Endometrial microvascular endothelial cells (primary cell): ENCODE data around the gene ESYT3. TPM values are rescaled to one million over a fixed set of nuclear protein-coding genes. Genes with fewer than 3 reads are reported as not detected.

Experiments used
- in situ Hi-C: cut with HindIII; loops from 2 replicates; pipeline ENCODE4 v1.10.0; 2017; ENCODE audit warnings: low sequenced_read_pairs, low pct_unique_long_range_greater_than_20kb; ENCODE audit errors: inconsistent ontology term
- total RNA-seq: library from RNA; depleted of rRNA; stranded (reverse); fragments of >200 nt; gene quantifications from one replicate; pipeline ENCODE4 v1.2.3, GENCODE V29; 2015; ENCODE audit errors: inconsistent ontology term

Gene ESYT3, protein sequence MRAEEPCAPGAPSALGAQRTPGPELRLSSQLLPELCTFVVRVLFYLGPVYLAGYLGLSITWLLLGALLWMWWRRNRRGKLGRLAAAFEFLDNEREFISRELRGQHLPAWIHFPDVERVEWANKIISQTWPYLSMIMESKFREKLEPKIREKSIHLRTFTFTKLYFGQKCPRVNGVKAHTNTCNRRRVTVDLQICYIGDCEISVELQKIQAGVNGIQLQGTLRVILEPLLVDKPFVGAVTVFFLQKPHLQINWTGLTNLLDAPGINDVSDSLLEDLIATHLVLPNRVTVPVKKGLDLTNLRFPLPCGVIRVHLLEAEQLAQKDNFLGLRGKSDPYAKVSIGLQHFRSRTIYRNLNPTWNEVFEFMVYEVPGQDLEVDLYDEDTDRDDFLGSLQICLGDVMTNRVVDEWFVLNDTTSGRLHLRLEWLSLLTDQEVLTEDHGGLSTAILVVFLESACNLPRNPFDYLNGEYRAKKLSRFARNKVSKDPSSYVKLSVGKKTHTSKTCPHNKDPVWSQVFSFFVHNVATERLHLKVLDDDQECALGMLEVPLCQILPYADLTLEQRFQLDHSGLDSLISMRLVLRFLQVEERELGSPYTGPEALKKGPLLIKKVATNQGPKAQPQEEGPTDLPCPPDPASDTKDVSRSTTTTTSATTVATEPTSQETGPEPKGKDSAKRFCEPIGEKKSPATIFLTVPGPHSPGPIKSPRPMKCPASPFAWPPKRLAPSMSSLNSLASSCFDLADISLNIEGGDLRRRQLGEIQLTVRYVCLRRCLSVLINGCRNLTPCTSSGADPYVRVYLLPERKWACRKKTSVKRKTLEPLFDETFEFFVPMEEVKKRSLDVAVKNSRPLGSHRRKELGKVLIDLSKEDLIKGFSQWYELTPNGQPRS
- not detected for total RNA-seq

- in situ Hi-C loops: no loop called here
These were observed at the start of gene ESYT3 for GRCh38 chr3:138434276-138434874. Gene ESYT3 (plus strand): TSS chr3:138434616. CDS start chr3:138434799, 183 bp downstream.

DNA sequence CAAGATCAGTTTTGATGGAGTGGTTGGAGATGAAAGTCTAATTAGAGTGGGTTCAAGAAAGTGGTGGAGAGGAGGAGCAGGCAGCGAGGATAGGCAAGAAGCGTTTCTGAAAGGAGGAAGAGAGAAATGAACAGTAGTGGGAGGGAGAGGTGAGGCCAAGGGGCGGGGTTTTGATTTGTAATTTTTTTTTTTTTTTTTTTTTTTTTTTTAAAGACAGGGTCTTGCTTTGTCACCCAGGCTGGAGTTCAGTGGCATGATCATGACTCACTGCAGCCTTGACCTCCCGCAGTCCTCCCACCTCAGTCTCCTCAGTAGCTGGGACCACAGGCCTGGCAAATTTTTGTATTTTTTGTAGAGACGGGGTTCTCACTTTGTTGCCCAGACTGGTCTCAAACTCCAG lies 49.4 kb upstream of the ESYT3 start:
- in situ Hi-C loops: no loop called here

- in situ Hi-C loops: no loop called here
These were observed 45.2 kb upstream of the ESYT3 start for GRCh38 chr3:138389144-138389601.

DNA sequence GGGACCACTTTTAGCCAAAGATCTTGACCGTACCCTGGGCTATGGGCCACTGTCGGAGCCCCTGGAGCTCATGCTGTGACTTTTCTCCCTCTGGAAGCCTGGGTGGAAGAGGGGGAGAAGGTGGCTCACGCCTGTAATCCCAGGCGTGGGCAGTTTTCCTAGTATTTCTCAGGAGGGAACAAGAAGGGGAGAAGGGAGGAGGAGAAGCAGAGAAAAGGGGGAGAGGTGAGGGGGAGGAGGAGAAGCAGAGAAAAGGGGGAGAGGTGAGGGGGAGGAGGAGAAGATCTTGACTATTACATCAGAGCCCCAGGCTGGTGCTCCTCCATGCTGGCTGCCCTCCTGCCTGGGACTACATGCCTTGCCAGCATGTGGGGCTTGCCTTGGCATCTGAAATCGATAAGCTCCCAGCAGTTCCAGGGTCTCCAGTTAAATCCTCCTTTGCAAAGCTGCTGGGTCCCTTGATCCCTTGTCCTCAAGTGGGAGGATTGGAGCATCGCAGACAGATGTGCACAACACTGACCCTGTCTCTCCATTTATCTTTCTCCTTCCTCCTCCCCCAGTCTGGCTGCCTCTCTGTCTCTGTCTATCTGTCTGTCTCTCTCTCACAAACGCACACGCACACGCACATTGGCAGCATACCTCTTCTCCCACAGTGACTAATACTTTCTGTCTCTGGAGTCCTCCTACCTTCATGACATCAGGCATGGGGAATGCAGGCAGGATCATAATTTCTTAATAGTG lies 44.4 kb upstream of the ESYT3 start:
- in situ Hi-C loops: no loop called here

GRCh38 chr3:138390582-138390932 lies 43.9 kb upstream of the ESYT3 start:
- in situ Hi-C loops: no loop called here

GRCh38 chr3:138394156-138394555 lies 40.3 kb upstream of the ESYT3 start:
- in situ Hi-C loops: no loop called here

DNA sequence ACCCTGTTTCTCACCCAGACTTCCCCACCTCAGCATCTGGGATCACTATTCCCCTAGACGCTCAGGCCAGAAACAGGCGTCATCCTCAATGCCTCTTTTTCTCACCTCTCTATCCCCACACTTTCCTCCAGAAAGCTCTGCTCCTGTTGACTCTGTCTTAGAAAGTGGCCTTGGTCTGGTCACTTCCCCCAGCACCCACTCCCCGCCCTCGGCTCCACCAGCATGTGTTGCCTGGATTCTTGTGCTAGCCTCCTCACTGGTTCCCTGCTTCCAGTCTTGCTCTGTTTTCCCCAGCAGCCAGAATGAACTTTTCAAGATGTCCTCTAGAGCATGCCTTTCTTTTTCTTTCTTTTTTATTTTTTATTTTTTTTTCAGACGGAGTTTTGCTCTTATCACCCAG lies 39.7 kb upstream of the ESYT3 start:
- in situ Hi-C loops: no loop called here

- in situ Hi-C loops: no loop called here
These were observed 38.3 kb upstream of the ESYT3 start for GRCh38 chr3:138395865-138396751.

DNA sequence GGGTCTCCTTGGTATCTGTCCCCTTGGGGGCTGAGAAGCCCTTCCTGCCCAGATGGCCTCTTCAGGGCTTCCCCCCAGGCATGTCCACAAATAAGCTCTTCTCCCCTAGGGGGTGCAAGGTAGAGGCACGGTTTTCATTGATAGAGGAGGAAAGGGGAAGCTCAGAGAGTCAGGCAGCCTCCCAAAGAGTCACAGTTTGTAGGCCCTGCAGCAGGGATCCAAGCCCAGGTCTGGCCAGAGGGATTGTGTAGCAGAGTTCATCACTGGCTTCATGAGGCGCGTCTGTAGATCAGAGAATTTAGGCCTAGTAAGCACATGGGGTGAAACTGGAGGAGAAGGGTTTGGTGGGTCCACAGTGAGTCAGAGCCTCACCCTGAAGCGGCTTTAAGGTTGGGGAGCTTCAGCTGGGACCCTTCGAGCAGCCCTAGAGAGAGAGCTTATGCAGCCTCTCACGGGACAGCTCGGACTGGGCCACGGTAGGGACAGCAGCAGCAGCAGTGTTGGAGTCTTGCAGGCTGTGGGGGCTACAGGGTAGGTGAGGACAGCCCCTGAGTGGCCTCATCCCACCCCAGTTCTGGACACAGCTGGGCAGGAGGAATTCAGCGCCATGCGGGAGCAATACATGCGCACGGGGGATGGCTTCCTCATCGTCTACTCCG lies 37.5 kb upstream of the ESYT3 start:
- in situ Hi-C loops: no loop called here

DNA sequence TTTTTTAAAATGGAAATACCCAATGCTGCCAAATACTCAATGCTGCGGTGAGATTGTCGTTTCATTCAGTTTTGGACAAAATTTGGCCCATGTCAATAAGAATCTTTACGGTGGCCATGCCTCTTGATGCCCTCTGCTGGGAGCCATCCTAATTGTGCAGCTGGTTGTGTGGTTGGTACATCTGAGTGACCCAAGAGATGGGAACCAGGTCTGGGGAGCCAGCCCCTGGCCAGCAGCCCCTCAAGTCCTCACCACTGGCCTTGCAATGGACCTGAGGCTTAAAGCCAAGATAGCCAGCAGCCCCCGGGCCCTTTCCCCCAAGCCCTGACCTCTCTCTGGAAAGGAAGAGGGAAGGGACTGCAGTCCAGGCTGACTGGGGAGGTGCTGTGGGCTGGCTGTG lies 36.4 kb upstream of the ESYT3 start:
- in situ Hi-C loops: no loop called here

GRCh38 chr3:138398791-138399575 lies 35.4 kb upstream of the ESYT3 start:
- in situ Hi-C loops: no loop called here

DNA sequence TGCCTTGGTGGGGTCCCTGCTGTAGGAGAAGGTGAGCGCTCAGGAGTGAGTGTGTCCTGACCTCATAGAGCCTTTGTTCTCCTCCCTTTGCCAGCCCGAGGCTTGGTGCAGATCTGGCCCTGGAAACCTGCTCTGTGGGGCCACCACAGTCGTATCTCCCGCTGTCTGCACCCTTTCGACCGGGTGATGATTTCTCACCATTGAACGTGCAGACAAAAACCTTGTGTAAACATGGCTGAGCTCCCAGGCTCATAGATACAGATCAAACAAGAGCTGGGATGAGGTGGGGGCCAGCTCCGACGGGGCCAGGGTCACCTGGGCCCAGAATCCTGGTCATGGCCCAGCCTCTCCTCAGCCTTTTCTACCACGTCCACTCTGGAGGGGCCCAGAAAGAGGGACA lies 34.6 kb upstream of the ESYT3 start:
- in situ Hi-C loops: no loop called here

DNA sequence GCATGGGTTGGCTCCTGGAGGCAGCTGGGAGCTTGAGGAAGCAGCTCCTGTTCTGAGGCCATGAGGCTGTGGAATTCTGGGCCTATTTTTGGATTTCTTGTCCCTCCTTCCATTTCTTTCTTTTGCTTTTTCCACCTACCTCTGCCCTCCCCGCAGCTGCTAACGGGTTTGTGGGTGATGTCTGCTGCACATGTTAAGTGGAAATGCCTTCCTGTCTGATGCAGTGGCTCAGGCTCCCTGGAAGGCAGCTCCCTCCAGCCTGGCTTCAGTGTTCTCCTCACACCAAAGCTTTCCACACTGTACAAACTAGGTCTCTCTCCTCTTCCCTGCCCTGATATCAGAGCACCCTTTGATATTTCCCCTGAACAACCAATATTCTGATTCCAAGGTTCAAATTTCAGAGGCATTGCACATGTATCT lies 33.8 kb upstream of the ESYT3 start:
- in situ Hi-C loops: no loop called here

- in situ Hi-C loops: no loop called here
These were observed 32.6 kb upstream of the ESYT3 start for GRCh38 chr3:138401834-138402233.

DNA sequence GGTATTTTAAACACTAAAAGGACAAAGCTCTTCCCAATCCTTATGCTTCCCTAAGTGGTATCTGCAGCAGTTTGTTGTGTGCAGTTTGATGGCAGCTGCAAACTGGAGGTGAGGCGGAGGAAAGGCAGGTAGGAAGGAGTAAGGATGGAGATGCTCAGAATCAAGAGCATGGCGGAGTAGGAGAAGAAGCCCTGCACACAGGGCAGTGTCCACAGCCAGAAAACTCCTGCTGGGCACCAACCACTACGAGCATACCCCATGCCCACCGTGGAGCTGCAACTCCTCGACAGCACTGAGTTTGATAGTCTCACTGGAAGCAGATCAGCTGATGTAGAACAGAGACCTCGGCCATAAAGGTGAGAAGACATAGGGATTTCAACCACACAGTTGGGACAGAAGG lies 30.3 kb upstream of the ESYT3 start:
- in situ Hi-C loops: no loop called here

DNA sequence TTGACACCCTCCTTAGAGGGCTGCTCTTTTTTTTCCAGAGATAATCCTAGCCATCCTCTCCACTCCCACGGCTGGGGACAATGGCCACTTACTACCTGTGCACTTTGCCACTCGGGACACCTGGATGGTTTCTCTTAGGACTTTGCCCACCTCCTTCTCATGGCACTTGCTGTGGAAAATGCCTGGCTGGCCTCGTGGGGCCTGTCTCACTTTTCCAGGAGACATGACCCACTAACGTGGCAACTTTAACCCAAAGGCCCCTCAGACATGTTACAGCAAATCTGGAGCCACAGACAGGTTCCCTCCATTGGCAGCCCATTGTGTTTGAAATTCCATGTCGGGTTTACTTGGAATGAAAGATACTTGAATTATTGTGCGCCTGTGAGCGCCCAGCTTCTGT lies 29.4 kb upstream of the ESYT3 start:
- in situ Hi-C loops: no loop called here

GRCh38 chr3:138405486-138405885 lies 28.9 kb upstream of the ESYT3 start:
- in situ Hi-C loops: no loop called here
